NCI-H2196 treated with DMSO at 0.1 percent for 48 hours (cell line): ENCODE data around the gene NBPF26.
"Not testable (repeated sequence)": the region's sequence is repeated elsewhere in the genome, so short reads cannot be mapped to it uniquely, and the experiment has no call there.

Experiments used
- DNase-seq: peaks from one replicate; lab custom pipeline; 2025; ENCODE audit not compliant: unreplicated experiment; lab: John Stamatoyannopoulos, UW

NBPF26 gene

GRCh38 chr1:120850537-120851421 is 127.0 kb downstream of the NBPF26 start:
- peak; percentile 49 for DNase-seq

GRCh38 chr1:120858144-120858543 is 134.4 kb downstream of the NBPF26 start:
- DNase-seq = not testable (repeated sequence)

- not testable (repeated sequence) for DNase-seq
Observed at GRCh38 chr1:120859615-120860234, 136.0 kb downstream of the NBPF26 start.

- DNase-seq = not testable (repeated sequence)
Observed at GRCh38 chr1:120878206-120878605, 154.5 kb downstream of the NBPF26 start.

GRCh38 chr1:120880056-120880455 is 156.3 kb downstream of the NBPF26 start:
- not testable (repeated sequence) for DNase-seq

GRCh38 chr1:120881934-120882333 is 158.2 kb downstream of the NBPF26 start:
- not testable (repeated sequence) for DNase-seq
